MV-4-11 (cell line): ENCODE measurements around the gene IL23R.
"Not testable (repeated sequence)": the region's sequence is repeated elsewhere in the genome, so short reads cannot be mapped to it uniquely, and the experiment has no call there.

Experiments
- DNase-seq: peaks from one replicate; lab custom pipeline; 2025; lab: John Stamatoyannopoulos, UW

Gene IL23R

GRCh38 chr1:67192902-67193301, 26.6 kb downstream of the IL23R start:
- DNase-seq: no peak

DNA sequence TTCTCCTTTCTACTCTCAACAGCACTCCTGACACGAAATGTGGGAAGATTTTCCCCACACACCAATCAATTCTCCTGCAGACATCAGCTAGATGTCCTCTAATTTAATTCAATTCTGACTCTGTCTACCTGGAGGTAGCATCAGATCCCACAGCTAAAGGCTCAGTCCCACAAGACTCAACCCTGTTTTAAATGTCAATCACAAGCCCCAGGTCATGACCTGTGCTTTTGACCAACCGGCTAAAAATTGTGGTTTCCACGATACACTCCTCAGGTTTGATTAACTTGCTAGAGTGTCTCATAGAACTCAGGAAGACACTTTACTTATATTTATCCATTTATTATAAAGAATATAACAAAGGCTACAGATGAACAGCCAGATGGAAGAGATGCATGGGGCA, 27.4 kb downstream of the IL23R start:
- no peak for DNase-seq

DNA sequence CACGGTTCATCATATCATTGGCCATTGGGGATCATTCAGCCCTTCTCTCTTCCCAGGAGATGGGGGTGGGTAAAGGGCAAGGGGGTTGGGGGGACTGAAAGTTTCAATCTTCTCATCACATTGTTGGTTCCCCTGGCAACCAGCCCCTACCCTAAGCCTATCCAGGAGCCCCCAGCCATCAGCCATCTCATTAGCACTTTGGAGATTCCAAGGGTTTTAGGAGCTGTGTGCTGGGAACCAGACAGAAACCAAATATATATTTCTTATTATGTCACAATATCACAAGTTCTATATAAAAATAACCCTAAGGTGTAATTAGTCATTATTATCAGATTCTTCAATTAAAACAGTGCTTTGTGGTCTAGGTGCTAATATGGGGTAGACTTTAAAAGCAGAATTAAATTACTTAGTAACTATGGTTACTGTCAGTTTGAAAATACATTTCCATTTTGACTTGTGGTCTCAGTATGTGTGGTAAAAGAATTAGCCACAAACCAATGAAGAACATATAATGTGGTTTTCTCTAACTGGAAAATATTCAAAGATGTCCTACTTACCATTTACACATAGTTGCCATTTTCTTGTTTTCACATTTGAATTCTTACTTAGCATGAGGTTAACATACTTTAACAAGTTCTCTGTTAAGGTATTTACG, 28.1 kb downstream of the IL23R start:
- DNase-seq: peak; percentile 49

- no peak for DNase-seq
Observed at GRCh38 chr1:67200755-67201154, 34.5 kb downstream of the IL23R start.

- DNase-seq: no peak
Observed at GRCh38 chr1:67201891-67202290, 35.6 kb downstream of the IL23R start.

DNA sequence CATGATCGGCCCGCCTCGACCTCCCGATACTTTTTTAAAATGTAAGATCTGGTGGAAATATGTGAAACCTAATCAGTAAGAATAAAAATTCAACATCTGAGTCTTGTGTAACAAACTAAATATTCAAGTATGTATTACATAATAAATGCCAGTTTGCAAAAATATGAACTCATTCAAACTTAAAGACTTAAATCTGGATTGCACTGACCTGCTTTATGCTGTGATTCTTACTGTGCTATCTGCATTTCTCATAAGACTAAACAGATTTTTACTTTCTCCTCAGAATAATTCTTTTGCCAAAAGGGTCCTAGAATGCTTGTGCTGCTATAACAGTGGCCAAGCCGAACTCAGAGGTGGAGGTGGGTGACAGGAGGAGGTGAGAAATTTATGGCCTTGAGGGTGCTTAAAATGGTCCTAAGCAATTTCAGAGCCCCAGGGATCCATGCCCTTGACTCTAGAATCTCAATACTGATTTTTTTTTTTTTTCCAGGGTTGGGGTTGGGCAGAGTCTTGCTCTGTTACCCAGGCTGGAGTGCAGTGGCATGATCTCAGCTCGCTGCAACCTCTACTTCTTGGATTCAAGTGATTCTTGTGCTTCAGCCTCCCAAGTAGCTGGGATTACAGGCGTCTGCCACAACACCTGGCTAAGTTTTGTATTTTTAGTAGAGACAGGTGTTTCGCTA, 38.2 kb downstream of the IL23R start:
- no peak for DNase-seq

- not testable (repeated sequence) for DNase-seq
Observed at GRCh38 chr1:67207398-67207797, 41.1 kb downstream of the IL23R start.

DNA sequence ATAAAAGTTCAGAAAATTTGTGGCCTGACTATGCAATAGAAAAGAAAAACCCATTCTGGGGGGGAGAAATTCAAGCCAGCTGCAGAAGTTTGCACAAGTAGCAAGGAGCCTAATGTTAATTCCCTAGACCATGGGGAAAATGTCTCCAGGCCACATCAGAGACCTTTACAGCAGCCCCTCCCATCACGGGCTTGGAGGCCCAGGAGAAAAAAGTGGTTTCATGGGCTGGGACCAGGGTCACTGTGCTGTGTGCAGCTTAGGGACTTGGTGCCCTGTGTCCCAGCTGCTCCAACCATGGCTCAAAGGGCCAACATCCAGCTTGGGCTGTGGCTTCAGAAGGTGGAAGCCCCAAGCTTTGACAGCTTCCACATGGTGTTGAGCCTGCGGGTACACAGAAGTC, 42.0 kb downstream of the IL23R start:
- no peak for DNase-seq

GRCh38 chr1:67209521-67209920, 43.3 kb downstream of the IL23R start:
- DNase-seq: no peak

DNA sequence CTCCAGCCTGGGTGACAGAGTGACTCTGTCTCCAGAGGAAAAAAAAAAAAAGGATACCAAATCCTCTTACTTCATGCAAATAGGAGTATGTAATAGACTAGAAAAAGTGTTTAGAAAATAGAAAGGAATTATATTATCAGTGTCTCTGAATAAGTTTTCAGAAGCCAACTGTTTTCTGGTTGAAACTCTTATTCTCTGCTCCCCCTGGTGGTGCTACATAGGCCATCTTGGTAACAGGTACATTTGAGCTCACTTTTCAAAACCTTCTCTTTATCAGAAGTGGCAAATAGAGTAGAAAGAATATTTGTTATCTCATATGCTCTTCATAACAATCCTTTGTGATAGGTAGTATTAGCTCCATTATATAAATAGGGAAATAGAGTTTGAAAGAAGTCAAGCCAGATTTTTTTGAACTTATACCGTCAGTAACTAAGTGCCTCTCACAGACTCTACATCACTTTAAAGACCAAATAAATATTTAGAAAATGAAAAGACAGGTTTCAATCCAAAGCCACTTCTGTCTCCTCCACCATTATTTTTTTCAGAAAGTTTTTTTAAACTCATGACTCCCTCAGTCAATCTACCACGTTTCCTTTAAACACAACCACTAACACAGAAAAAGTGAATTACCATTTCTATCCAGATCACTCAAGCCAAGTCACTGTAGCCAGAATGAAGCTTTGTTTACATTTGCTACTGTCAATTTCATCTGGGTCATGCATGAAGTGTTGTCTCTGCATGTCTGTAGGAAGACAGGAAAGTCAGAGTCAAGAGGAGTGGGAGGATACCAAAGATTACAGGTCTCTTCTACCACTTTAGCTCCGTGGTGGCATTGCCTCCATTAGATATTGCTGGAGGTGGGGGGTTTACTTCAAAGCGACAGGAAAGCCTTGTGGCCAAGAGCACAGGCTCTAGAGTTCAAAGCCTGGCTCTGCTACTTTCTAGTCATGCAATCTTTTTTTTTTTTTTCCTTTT, 45.6 kb downstream of the IL23R start:
- peak; percentile 9 for DNase-seq

DNA sequence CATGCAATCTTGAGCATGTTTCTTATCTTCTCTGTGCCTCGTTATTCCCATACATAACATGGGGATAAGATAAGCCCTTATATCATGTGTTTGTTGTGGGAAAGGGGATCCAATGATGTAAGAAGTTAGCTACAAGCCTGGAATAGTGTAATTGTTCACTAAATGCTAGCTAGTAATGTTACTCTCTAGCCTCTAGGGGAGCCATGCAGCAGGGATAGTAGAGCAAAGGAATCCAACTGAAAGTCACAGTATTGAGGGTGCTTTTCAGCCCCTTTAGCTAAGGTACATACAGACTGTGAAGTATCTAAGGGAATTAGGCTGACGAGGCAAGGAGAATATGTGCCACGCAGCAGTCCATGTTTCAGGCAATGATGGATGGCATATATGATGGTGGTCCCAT, 46.9 kb downstream of the IL23R start:
- DNase-seq: peak; percentile 20

DNA sequence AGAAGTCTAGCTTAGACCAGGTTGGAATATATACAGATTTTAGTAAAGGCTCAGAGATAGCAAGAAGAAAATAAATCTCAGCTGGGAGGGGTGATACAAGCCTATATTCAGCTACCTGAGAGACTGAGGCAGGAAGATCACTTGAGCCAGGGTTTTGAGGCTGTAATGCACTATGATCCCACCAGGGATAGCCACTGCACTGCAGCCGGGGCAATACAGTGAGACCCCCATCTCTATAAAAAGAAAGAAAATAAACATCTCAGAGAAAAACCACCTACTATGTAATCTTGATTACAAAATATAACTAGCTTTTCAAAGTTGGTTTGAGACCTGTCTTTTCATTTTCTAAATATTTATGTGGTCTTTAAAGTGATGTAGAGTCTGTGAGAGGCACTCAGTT, 47.7 kb downstream of the IL23R start:
- no peak for DNase-seq

- DNase-seq: no peak
Observed at GRCh38 chr1:67214420-67215174, 48.3 kb downstream of the IL23R start.

- no peak for DNase-seq
Observed at GRCh38 chr1:67216401-67216800, 50.1 kb downstream of the IL23R start.

DNA sequence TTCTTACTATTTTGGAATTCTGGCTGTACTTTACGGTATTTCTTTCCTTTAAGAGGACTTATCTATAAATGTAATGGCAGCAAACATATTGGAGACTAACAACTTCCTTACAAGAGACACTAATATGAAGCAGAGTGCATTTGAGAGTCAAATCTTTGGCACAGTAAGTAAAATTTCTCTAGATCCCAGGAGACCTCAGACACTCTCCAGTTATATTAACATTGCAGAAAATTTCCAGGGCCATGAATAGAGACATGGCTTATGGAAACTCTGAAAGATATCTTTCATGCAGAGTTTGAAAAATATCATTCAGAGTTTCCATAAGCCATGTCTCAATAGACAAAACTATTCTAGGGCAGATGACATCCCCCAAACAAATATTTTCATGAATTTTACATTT, 51.2 kb downstream of the IL23R start:
- no peak for DNase-seq

DNA sequence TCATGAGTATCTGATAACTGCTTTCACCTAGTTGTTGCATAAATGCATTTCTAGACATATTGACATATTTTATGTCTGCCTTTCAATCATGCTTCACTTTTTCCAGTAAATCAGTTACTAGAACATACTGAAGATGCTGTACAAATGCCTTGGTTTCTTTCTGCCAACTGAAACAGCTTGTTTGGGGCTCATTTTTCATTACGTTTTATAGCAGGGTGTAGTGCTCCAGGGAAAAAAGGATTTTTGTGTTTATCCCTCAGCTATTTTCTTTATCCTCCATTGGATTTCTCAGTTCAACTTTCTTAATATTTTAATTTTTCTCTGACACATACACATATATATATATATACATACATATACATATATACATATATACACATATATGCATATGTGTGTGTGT, 51.7 kb downstream of the IL23R start:
- DNase-seq: no peak

GRCh38 chr1:67224856-67225255, 58.6 kb downstream of the IL23R start:
- DNase-seq: no peak

- no peak for DNase-seq
Observed at GRCh38 chr1:67226688-67227087, 60.4 kb downstream of the IL23R start.

DNA sequence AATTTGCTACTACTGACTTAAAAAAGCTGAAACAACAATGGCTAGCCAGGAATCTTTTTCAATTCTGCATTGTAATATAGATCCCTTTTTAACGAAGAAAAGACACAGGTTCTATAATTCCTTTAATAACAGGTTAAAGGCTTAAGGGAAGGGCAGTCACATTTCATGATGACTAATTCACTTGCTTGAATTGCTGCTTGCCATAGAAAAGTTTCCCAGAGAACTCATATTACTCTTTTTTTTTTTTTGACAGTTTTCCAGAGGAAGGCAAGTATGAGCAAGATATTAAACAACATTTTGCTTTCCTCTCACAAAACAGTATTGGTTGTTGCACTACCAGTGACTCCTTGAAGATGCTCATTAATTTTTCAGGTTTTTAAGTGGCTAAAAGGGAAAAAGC, 60.9 kb downstream of the IL23R start:
- no peak for DNase-seq

GRCh38 chr1:67228791-67229190, 62.5 kb downstream of the IL23R start:
- no peak for DNase-seq

DNA sequence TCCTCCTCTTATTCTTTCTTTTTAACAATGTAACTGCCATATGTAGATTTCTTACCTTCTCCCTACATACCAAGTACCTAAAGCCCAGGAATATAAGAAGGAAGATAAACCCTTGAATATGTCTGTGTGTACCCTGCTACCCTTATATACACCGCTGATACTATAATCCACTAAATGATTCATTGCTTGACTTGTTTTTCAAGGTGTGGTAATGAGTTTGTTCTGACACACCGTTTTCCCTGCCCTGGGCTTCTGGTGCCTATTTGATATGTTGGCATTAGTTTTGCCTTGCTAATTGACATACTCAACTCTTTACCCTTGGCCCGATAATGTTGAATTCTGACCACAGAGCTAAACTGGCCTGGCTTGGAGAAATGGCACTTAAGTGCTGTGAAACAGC, 64.3 kb downstream of the IL23R start:
- no peak for DNase-seq

DNA sequence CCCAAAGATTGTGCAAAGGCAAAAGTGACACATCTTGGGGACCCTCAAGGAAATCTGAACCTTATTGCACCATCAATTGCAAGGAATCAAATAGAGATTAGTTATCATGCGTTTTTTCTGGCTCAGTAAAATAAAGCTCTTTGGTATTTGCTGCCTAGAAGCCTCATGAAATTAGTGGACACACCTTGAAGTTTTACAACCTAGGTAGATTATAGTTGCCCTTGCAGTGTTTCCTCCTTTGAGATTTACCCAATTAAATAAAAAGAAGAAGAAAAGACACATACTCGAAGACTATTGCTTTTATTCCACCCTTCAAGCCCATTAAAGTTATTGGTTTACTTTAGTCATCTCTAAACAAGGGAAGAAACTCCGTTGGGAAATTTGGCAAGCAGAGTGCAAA, 70.0 kb downstream of the IL23R start:
- DNase-seq: no peak
